GM23338 (cell line): Measurements from ENCODE around the gene INPPL1. TPM values are rescaled to one million over a fixed set of nuclear protein-coding genes. Genes with fewer than 3 reads are reported as not detected.
"Not testable (repeated sequence)": the region's sequence is repeated elsewhere in the genome, so short reads cannot be mapped to it uniquely, and the experiment has no call there.

Experiments used
- ATAC-seq: fragments of 200-7000 bp; cut with Tn5 transposase; 3 replicates; pipeline ENCODE4 v1.9.1; 2020
- DNase-seq: peaks from one replicate; pipeline ENCODE4 v3.0.0-alpha.2; 2015; ENCODE audit warnings: low spot score
- H2AFZ ChIP-seq: fragments of 200-600 bp; sonication (generic); 2 replicates; pipeline ENCODE4 v1.8.0; 2016; ENCODE audit warnings: antibody characterized with exemption, mild to moderate bottlenecking, moderate library complexity
- H3F3A ChIP-seq: fragments of 200-600 bp; sonication (generic); replicated peaks from 2 replicates; pipeline ENCODE4 v1.8.0; 2017; ENCODE audit warnings: antibody characterized with exemption, mixed run types, low read depth
- H3K27ac ChIP-seq: fragments of 200-600 bp; sonication (generic); 2 replicates; pipeline ENCODE4 v1.6.1; 2016; ENCODE audit warnings: low read depth
- H3K27me3 ChIP-seq: fragments of 200-600 bp; sonication (generic); 2 replicates; pipeline ENCODE4 v1.8.0; 2016; ENCODE audit warnings: mild to moderate bottlenecking, mixed run types, moderate library complexity; ENCODE audit not compliant: insufficient read depth
- H3K36me3 ChIP-seq: fragments of 200-600 bp; sonication (generic); 2 replicates; pipeline ENCODE4 v1.8.0; 2016; ENCODE audit warnings: mild to moderate bottlenecking; ENCODE audit not compliant: insufficient read depth
- H3K4me1 ChIP-seq: fragments of 200-600 bp; sonication (generic); 2 replicates; pipeline ENCODE4 v1.8.0; 2016; ENCODE audit warnings: mild to moderate bottlenecking, moderate library complexity; ENCODE audit not compliant: insufficient read depth
- H3K4me2 ChIP-seq: fragments of 200-600 bp; sonication (generic); 2 replicates; pipeline ENCODE4 v1.7.1; 2017; ENCODE audit warnings: mixed run types
- H3K4me3 ChIP-seq: fragments of 200-600 bp; sonication (generic); 2 replicates; pipeline ENCODE4 v1.6.1; 2016; ENCODE audit warnings: mixed run types
- H3K79me2 ChIP-seq: fragments of 200-600 bp; sonication (generic); replicated peaks from 2 replicates; pipeline ENCODE4 v1.8.0; 2017; ENCODE audit warnings: mild to moderate bottlenecking; ENCODE audit not compliant: insufficient read depth
- H3K9me2 ChIP-seq: fragments of 200-600 bp; sonication (generic); 2 replicates; pipeline ENCODE4 v1.8.0; 2017; ENCODE audit not compliant: insufficient read depth
- H4K20me1 ChIP-seq: fragments of 200-600 bp; sonication (generic); replicated peaks from 2 replicates; pipeline ENCODE4 v1.8.0; 2017; ENCODE audit warnings: mild to moderate bottlenecking; ENCODE audit not compliant: insufficient read depth
- H3K27ac Mint-ChIP-seq: 2 replicates; pipeline ENCODE4 v1.8.0; 2020; ENCODE audit warnings: inconsistent platforms, mild to moderate bottlenecking, moderate library complexity, mixed read lengths
- H3K27me3 Mint-ChIP-seq: 3 replicates; pipeline ENCODE4 v1.8.0; 2022; ENCODE audit warnings: low read depth, mild to moderate bottlenecking, moderate library complexity, mixed read lengths, inconsistent platforms; ENCODE audit not compliant: insufficient read depth, poor library complexity
- H3K36me3 Mint-ChIP-seq: 3 replicates; pipeline ENCODE4 v1.8.0; 2021; ENCODE audit warnings: low read depth, mild to moderate bottlenecking, inconsistent platforms, moderate library complexity, mixed read lengths
- H3K4me1 Mint-ChIP-seq: 3 replicates; pipeline ENCODE4 v1.8.0; 2020; ENCODE audit warnings: mild to moderate bottlenecking, inconsistent platforms, mixed read lengths
- H3K4me3 Mint-ChIP-seq: 3 replicates; pipeline ENCODE4 v1.8.0; 2021; ENCODE audit warnings: moderate library complexity, mild to moderate bottlenecking, inconsistent platforms, mixed read lengths
- H3K9me3 Mint-ChIP-seq: 3 replicates; pipeline ENCODE4 v1.8.0; 2020; ENCODE audit warnings: moderate library complexity, mild to moderate bottlenecking, inconsistent platforms, mixed read lengths
- CREB1 ChIP-seq: fragments of 250-450 bp; sonication (Bioruptor Pico); IDR thresholded peaks from 2 replicates; pipeline ENCODE4 v1.5.0; 2020; ENCODE audit warnings: low read depth, mild to moderate bottlenecking, moderate library complexity
- ETS1 ChIP-seq: IDR thresholded peaks from 2 replicates; pipeline ENCODE4 v1.6.1; 2016; ENCODE audit warnings: antibody characterized with exemption
- EZH2 ChIP-seq: fragments of 200-600 bp; sonication (generic); IDR thresholded peaks from one replicate; pipeline ENCODE4 v1.8.0; 2017; ENCODE audit warnings: antibody characterized with exemption, mild to moderate bottlenecking, low read depth; ENCODE audit not compliant: unreplicated experiment
- EZH2phosphoT487 ChIP-seq: fragments of 200-600 bp; sonication (generic); IDR thresholded peaks from one replicate; pipeline ENCODE4 v1.8.1; 2018; ENCODE audit warnings: antibody characterized with exemption; ENCODE audit not compliant: unreplicated experiment
- JUNB ChIP-seq: IDR thresholded peaks from one replicate; pipeline ENCODE4 v1.6.1; 2016; ENCODE audit warnings: antibody characterized with exemption; ENCODE audit not compliant: unreplicated experiment
- NANOG ChIP-seq: IDR thresholded peaks from 2 replicates; pipeline ENCODE4 v1.6.1; 2016; ENCODE audit warnings: antibody characterized with exemption, borderline replicate concordance
- POLR2AphosphoS5 ChIP-seq: IDR thresholded peaks from 2 replicates; pipeline ENCODE4 v1.6.1; 2016; ENCODE audit warnings: antibody characterized with exemption, low read depth
- STAT1 ChIP-seq: IDR thresholded peaks from one replicate; pipeline ENCODE4 v1.6.1; 2016; ENCODE audit warnings: antibody characterized with exemption; ENCODE audit not compliant: unreplicated experiment
- ZNF114 ChIP-seq: fragments of 250-450 bp; sonication (Bioruptor Pico); IDR thresholded peaks from 2 replicates; pipeline ENCODE4 v1.5.0; 2020; ENCODE audit warnings: mild to moderate bottlenecking, moderate library complexity
- ZNF331 ChIP-seq: fragments of 250-450 bp; sonication (Bioruptor Pico); IDR thresholded peaks from 2 replicates; pipeline ENCODE4 v1.5.0; 2020; ENCODE audit warnings: low read depth, mild to moderate bottlenecking, moderate library complexity
- ZNF462 ChIP-seq: fragments of 250-450 bp; sonication (Bioruptor Pico); IDR thresholded peaks from 2 replicates; pipeline ENCODE4 v1.5.0; 2020; ENCODE audit warnings: mild to moderate bottlenecking, moderate library complexity
- polyA plus RNA-seq: library from polyadenylated mRNA; unstranded; fragments of >200 nt; fragmentation: Nextera tagmentation; extraction: Ambion mirVana; gene quantifications from 2 replicates; pipeline ENCODE4 v1.2.1, GENCODE V29; 2016
- total RNA-seq: library from RNA; depleted of rRNA; stranded (reverse); fragments of >200 nt; shearing (Covaris generic); gene quantifications from 2 replicates; pipeline ENCODE4 v1.2.3, GENCODE V29; 2014

INPPL1 gene
- total and polyA plus RNA-seq, 2 experiments from 2014 or later, result 21.5 to 54.7 TPM

GRCh38 chr11:72201445-72201844 lies 23.1 kb upstream of the INPPL1 start:
- not testable (repeated sequence) for H3K4me1 Mint-ChIP-seq, DNase-seq, H2AFZ ChIP-seq, H3K27ac ChIP-seq, H3K4me3 ChIP-seq, H3K27me3 ChIP-seq, H4K20me1 ChIP-seq, H3K79me2 ChIP-seq, H3K27ac Mint-ChIP-seq, H3K27me3 Mint-ChIP-seq, H3K9me3 Mint-ChIP-seq, H3F3A ChIP-seq, ATAC-seq, H3K4me3 Mint-ChIP-seq, H3K4me1 ChIP-seq, H3K36me3 Mint-ChIP-seq, H3K36me3 ChIP-seq, H3K4me2 ChIP-seq, H3K9me2 ChIP-seq

GRCh38 chr11:72202571-72202970 lies 22.0 kb upstream of the INPPL1 start:
- H3K27me3 ChIP-seq, result no peaks in the 10 kb centered on the region
- H3K4me2 ChIP-seq, result no peak overlapping the region
- no peak for ATAC-seq
- no peaks in the 10 kb centered on the region for H3K79me2 ChIP-seq
- no peaks in the 10 kb centered on the region for H3K36me3 Mint-ChIP-seq
- no peak overlapping the region for H3K27ac ChIP-seq
- DNase-seq, result no peak
- no peak overlapping the region for H3K4me3 Mint-ChIP-seq
- H3K4me1 Mint-ChIP-seq, result no peaks in the 10 kb centered on the region
- no peak overlapping the region for H3K27ac Mint-ChIP-seq
- H3F3A ChIP-seq, result no peaks in the 10 kb centered on the region
- no peaks in the 10 kb centered on the region; the same call in 2 of the 3 replicates for H3K9me3 Mint-ChIP-seq
- H4K20me1 ChIP-seq, result no peaks in the 10 kb centered on the region
- H3K27me3 Mint-ChIP-seq, result peaks cover 7% of the 10 kb centered on the region
- H3K4me1 ChIP-seq, result no peaks in the 10 kb centered on the region
- H3K4me3 ChIP-seq, result no peak overlapping the region
- H3K9me2 ChIP-seq, result no peaks in the 10 kb centered on the region
- no peaks in the 10 kb centered on the region for H3K36me3 ChIP-seq
- TF ChIP-seq STAT1 (no peak), ZNF331 (CRISPR knock-in tag) (no peak)
- H2AFZ ChIP-seq, result no peak overlapping the region

- H3K4me2 ChIP-seq, result no peak overlapping the region
- no peak overlapping the region for H3K4me3 ChIP-seq
- no peaks in the 10 kb centered on the region for H3K9me2 ChIP-seq
- no peaks in the 10 kb centered on the region for H3K27me3 ChIP-seq
- Mint-ChIP-seq H3K4me3 (no peak overlapping the region), H3K4me1 (no peaks in the 10 kb centered on the region), H3K9me3 (no peaks in the 10 kb centered on the region; the same call in 2 of the 3 replicates), H3K27me3 (peaks cover 7% of the 10 kb centered on the region), H3K36me3 (no peaks in the 10 kb centered on the region), H3K27ac (no peak overlapping the region)
- no peaks in the 10 kb centered on the region for H3F3A ChIP-seq
- ATAC-seq (no peak), DNase-seq (no peak)
- no peaks in the 10 kb centered on the region for H3K36me3 ChIP-seq
- no peak for TF ChIP-seq NANOG
- no peak for TF ChIP-seq JUNB
- TF ChIP-seq EZH2, result no peak
- TF ChIP-seq ZNF462 (CRISPR knock-in tag), result no peak
- TF ChIP-seq CREB1 (CRISPR knock-in tag), result no peak
- TF ChIP-seq ETS1, result no peak
- TF ChIP-seq ZNF114, result no peak
- no peak for TF ChIP-seq EZH2phosphoT487
- TF ChIP-seq POLR2AphosphoS5, result no peak
- no peak for TF ChIP-seq ZNF331 (CRISPR knock-in tag)
- H3K4me1 ChIP-seq, result no peaks in the 10 kb centered on the region
- H3K79me2 ChIP-seq, result no peaks in the 10 kb centered on the region
- H4K20me1 ChIP-seq, result no peaks in the 10 kb centered on the region
- no peak overlapping the region for H3K27ac ChIP-seq
- H2AFZ ChIP-seq, result no peak overlapping the region
Observed at GRCh38 chr11:72203163-72203562, 21.4 kb upstream of the INPPL1 start.
